Measurements from ENCODE around the gene TIGAR. TPM values are rescaled to one million over a fixed set of nuclear protein-coding genes. Genes with fewer than 3 reads are reported as not detected.
A peak's percentile ranks its signal among the peaks of the same experiment; 100 is the strongest.

TIGAR gene
- polyA plus RNA-seq, 3 donors = 5.5 to 16.0 (median 11.0) TPM

DNA sequence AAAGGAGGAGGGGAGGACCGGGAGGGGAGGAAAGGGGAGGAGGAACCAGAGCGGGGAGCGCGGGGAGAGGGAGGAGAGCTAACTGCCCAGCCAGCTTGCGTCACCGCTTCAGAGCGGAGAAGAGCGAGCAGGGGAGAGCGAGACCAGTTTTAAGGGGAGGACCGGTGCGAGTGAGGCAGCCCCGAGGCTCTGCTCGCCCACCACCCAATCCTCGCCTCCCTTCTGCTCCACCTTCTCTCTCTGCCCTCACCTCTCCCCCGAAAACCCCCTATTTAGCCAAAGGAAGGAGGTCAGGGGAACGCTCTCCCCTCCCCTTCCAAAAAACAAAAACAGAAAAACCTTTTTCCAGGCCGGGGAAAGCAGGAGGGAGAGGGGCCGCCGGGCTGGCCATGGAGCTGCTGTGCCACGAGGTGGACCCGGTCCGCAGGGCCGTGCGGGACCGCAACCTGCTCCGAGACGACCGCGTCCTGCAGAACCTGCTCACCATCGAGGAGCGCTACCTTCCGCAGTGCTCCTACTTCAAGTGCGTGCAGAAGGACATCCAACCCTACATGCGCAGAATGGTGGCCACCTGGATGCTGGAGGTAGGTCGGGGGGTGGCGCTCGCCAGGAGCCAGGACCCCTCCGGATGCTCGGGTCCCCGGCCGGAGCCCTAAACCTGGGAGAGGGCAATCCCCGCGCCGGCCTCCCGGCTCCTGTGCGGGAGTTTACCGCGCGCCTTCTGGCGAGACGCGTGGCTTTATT, 47.2 kb upstream of the TIGAR start, which contains the start of gene CCND2:
TSS of gene CCND2 (plus strand) at position 111 of the 744 bp plus-strand sequence. CDS start at position 390, 279 bp downstream.
- H3K9ac ChIP-seq (ENCODE audit: insufficient read depth, low read length, poor library complexity, severe bottlenecking) = peak within 1 kb of the TSS; percentile 63
- peak within 1 kb of the TSS; percentile 88 for H2AFZ ChIP-seq (ENCODE audit: insufficient read depth, low read depth, low read length, poor library complexity, severe bottlenecking)
- H4K20me1 ChIP-seq (ENCODE audit: insufficient read depth, low read length) = peaks cover 5% of the 10 kb centered on the region
- intact Hi-C loops (cut with micrococcal nuclease) = loop anchor here (5.0 kb wide), 4 partner anchors 57 to 402 kb away; partner anchors contain the start of gene PARP11 (in 1 of the 2)
- peaks cover 36 to 70% (median 59%) of the 10 kb centered on the region in 3 donors for H3K27me3 Mint-ChIP-seq (ENCODE audit: low read depth in 3 of 3)
- H3K27ac Mint-ChIP-seq = peak within 1 kb of the TSS in 5 of 7 donors; percentile 72 to 82 (median 76)
- peaks cover 0 to 5% (median 4%) of the 10 kb centered on the region in 7 donors for H3K9me3 Mint-ChIP-seq
- peak within 1 kb of the TSS in 1 of 2 donors; percentile 67 for H3K27ac ChIP-seq (ENCODE audit: low read depth in 1 of 2, low read length in 2 of 2)
- no peaks in the 10 kb centered on the region for H3K9me3 ChIP-seq (replicated peaks in 1 of 2; ENCODE audit: control insufficient read depth in 1 of 2, insufficient read depth in 1 of 2, low read length in 2 of 2)
- H3K36me3 ChIP-seq (replicated peaks in 1 of 2; ENCODE audit: control insufficient read depth in 1 of 2, insufficient read depth in 2 of 2, low read length in 2 of 2) = no peaks in the 10 kb centered on the region
- H3K36me3 Mint-ChIP-seq = peaks cover 9 to 15% of the 10 kb centered on the region in 2 donors
- H3K4me1 Mint-ChIP-seq = peaks cover 60% of the 10 kb centered on the region
- H3K4me2 ChIP-seq (replicated peaks; ENCODE audit: extremely low read depth, low read length, poor library complexity, severe bottlenecking) = peak within 1 kb of the TSS; percentile 98
- TF ChIP-seq, protein P1, sequence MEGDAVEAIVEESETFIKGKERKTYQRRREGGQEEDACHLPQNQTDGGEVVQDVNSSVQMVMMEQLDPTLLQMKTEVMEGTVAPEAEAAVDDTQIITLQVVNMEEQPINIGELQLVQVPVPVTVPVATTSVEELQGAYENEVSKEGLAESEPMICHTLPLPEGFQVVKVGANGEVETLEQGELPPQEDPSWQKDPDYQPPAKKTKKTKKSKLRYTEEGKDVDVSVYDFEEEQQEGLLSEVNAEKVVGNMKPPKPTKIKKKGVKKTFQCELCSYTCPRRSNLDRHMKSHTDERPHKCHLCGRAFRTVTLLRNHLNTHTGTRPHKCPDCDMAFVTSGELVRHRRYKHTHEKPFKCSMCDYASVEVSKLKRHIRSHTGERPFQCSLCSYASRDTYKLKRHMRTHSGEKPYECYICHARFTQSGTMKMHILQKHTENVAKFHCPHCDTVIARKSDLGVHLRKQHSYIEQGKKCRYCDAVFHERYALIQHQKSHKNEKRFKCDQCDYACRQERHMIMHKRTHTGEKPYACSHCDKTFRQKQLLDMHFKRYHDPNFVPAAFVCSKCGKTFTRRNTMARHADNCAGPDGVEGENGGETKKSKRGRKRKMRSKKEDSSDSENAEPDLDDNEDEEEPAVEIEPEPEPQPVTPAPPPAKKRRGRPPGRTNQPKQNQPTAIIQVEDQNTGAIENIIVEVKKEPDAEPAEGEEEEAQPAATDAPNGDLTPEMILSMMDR (IDR thresholded peaks at IDR 0.05) = no peak
- peaks cover 20% of the 10 kb centered on the region for H3K79me2 ChIP-seq (ENCODE audit: insufficient read depth, low read length)
- peak within 1 kb of the TSS; percentile 95 to 96 for H3K4me3 Mint-ChIP-seq
- peak; percentile 55 to 76 (median 67) for DNase-seq
- WGBS (ENCODE audit: insufficient coverage) = 0% methylated on average over 36 of the region's 52 CpGs
- H3K4me3 ChIP-seq (replicated peaks in 1 of 3; ENCODE audit: low read depth in 2 of 3, low read length in 3 of 3) = peak within 1 kb of the TSS; percentile 71 to 78 (median 77)
- peaks cover 11 to 44% of the 10 kb centered on the region in 2 donors for H3K27me3 ChIP-seq (ENCODE audit: control insufficient read depth in 2 of 2, insufficient read depth in 2 of 2, low read length in 2 of 2)
- peaks cover 69 to 89% of the 10 kb centered on the region in 2 donors for H3K4me1 ChIP-seq (ENCODE audit: control insufficient read depth in 1 of 2, insufficient read depth in 2 of 2, low read length in 2 of 2)

GRCh38 chr12:4274396-4275015, 46.5 kb upstream of the TIGAR start:
- 0% methylated on average over 15 of the region's 42 CpGs for WGBS (ENCODE audit: insufficient coverage)
- peak overlapping the region; percentile 98 for H3K4me2 ChIP-seq (replicated peaks; ENCODE audit: extremely low read depth, low read length, poor library complexity, severe bottlenecking)
- DNase-seq = peak in 2 of 3 donors; percentile 11 to 40

More at GRCh38 chr12:4274396-4275015, 46.5 kb upstream of the TIGAR start:
- H3K27ac Mint-ChIP-seq = peak overlapping the region in 5 of 7 donors; percentile 15 to 84 (median 74)
- H3K4me3 ChIP-seq (replicated peaks in 1 of 3; ENCODE audit: low read depth in 2 of 3, low read length in 3 of 3) = peak overlapping the region; percentile 71 to 78 (median 77)
- no peaks in the 10 kb centered on the region for H3K9me3 ChIP-seq (replicated peaks in 1 of 2; ENCODE audit: control insufficient read depth in 1 of 2, insufficient read depth in 1 of 2, low read length in 2 of 2)
- H3K9me3 Mint-ChIP-seq = peaks cover 0 to 4% (median 3%) of the 10 kb centered on the region in 7 donors
- H3K27ac ChIP-seq (ENCODE audit: low read depth in 1 of 2, low read length in 2 of 2) = peak overlapping the region in 1 of 2 donors; percentile 67
- H3K4me3 Mint-ChIP-seq = peak overlapping the region; percentile 95 to 96
- H3K27me3 Mint-ChIP-seq (ENCODE audit: low read depth in 3 of 3) = peaks cover 33 to 65% (median 56%) of the 10 kb centered on the region in 3 donors
- peaks cover 0 to under 1% of the 10 kb centered on the region in 2 donors for H3K36me3 ChIP-seq (replicated peaks in 1 of 2; ENCODE audit: control insufficient read depth in 1 of 2, insufficient read depth in 2 of 2, low read length in 2 of 2)
- H3K79me2 ChIP-seq (ENCODE audit: insufficient read depth, low read length) = peaks cover 20% of the 10 kb centered on the region
- intact Hi-C loops (cut with micrococcal nuclease) = loop anchor here (5.0 kb wide), 8 partner anchors 57 to 402 kb away; partner anchors contain the start of gene PARP11 (in 1 of the 2)
- H3K4me1 ChIP-seq (ENCODE audit: control insufficient read depth in 1 of 2, insufficient read depth in 2 of 2, low read length in 2 of 2) = peaks cover 70 to 88% of the 10 kb centered on the region in 2 donors
- peaks cover 13 to 19% of the 10 kb centered on the region in 2 donors for H3K36me3 Mint-ChIP-seq
- peaks cover 66% of the 10 kb centered on the region for H3K4me1 Mint-ChIP-seq
- H3K9ac ChIP-seq (ENCODE audit: insufficient read depth, low read length, poor library complexity, severe bottlenecking) = peak overlapping the region; percentile 63
- peak overlapping the region; percentile 88 for H2AFZ ChIP-seq (ENCODE audit: insufficient read depth, low read depth, low read length, poor library complexity, severe bottlenecking)
- peaks cover 5% of the 10 kb centered on the region for H4K20me1 ChIP-seq (ENCODE audit: insufficient read depth, low read length)
- TF ChIP-seq, protein P1 (IDR thresholded peaks at IDR 0.05) = no peak
- peaks cover 10 to 41% of the 10 kb centered on the region in 2 donors for H3K27me3 ChIP-seq (ENCODE audit: control insufficient read depth in 2 of 2, insufficient read depth in 2 of 2, low read length in 2 of 2)

Measured in CD14-positive monocyte (primary cell).